ENCODE data around the gene ITIH1.

DNA sequence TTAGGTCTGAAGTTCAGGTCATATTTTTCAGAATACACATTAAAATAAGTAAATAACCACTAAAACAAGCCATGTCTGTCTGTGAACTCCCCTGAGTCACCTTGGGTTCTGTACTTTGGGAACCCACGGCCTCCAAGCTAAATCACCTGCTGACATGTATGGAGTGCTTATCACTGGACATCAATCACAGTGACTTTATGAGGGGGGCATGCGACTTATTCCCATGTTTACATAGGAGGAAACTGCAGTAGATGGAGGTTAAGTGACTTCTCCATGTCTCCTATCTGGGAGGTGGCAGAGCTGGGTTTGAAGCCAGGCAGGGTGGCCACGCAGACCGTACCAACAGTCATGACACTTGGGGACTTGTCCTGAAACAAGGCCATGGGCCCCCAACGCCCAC, 45.0 kb downstream of the ITIH1 start:
- TF ChIP-seq, protein P1, sequence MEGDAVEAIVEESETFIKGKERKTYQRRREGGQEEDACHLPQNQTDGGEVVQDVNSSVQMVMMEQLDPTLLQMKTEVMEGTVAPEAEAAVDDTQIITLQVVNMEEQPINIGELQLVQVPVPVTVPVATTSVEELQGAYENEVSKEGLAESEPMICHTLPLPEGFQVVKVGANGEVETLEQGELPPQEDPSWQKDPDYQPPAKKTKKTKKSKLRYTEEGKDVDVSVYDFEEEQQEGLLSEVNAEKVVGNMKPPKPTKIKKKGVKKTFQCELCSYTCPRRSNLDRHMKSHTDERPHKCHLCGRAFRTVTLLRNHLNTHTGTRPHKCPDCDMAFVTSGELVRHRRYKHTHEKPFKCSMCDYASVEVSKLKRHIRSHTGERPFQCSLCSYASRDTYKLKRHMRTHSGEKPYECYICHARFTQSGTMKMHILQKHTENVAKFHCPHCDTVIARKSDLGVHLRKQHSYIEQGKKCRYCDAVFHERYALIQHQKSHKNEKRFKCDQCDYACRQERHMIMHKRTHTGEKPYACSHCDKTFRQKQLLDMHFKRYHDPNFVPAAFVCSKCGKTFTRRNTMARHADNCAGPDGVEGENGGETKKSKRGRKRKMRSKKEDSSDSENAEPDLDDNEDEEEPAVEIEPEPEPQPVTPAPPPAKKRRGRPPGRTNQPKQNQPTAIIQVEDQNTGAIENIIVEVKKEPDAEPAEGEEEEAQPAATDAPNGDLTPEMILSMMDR (IDR thresholded peaks at IDR 0.05), result no peak
- TF ChIP-seq EZH2 (IDR thresholded peaks at IDR 0.05), result no peak

Measured in neural progenitor cell (in vitro differentiated cells).